ENCODE data around the gene MAEA. TPM values are rescaled to one million over a fixed set of nuclear protein-coding genes. Genes with fewer than 3 reads are reported as not detected.

The MAEA gene
- total and polyA plus RNA-seq, 2 of the 8 experiments (the other 6 are each of a cell fraction or from before 2014, with no cell fraction given), result 75.8 to 133 TPM

DNA sequence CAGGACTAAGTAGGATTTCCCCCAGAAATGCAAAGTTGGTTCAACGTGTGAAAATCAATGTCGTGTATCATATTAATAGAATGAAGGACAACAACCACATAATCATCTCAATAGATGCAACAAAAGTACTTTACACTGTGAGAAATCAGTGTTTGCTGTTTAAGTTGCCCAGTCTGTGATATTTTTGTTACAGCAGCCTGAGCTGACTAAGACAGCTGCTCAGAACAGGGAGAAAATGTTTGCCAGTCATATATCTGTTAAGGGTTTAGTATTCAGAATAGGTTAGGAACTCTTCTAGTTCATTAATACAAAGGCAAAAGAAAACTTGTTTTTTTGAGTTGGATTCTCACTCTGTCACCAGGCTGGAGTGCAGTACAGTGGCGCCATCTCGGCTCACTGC is 12.5 kb downstream of the MAEA start (continued):
- TF ChIP-seq HDAC6 (IDR thresholded peaks at IDR 0.05; ENCODE audit: low read depth, low read length) (no peak), SIRT6 (IDR thresholded peaks at IDR 0.05; ENCODE audit: low read length) (no peak), BACH1 (IDR thresholded peaks at IDR 0.05; ENCODE audit: low read length) (no peak)

Measured in H1 (cell line).